NB4 (cell line): Measurements from ENCODE around the gene ABCC4.

Experiments used
- CTCF ChIP-seq: IDR thresholded peaks from one replicate; pipeline ENCODE4 v1.5.1; 2012; ENCODE audit warnings: low read depth, low read length
- MAX ChIP-seq: IDR thresholded peaks from 2 replicates; pipeline ENCODE4 v1.6.1; 2011; ENCODE audit warnings: low read depth, low read length
- MYC ChIP-seq: IDR thresholded peaks from 2 replicates; pipeline ENCODE4 v1.6.1; 2011; ENCODE audit warnings: low read depth, low read length
- POLR2A ChIP-seq: IDR thresholded peaks from 2 replicates; pipeline ENCODE4 v1.6.1; 2011; ENCODE audit warnings: mild to moderate bottlenecking; ENCODE audit not compliant: insufficient read length; ENCODE audit errors: extremely low read depth

GRCh38 chr13:95151942-95152587, 149.2 kb downstream of the ABCC4 start:
- TF ChIP-seq CTCF (no peak), POLR2A (no peak), MYC (no peak), MAX (no peak)
